Activated gamma-delta T cell treated with Interleukin-2 at 50 U/mL for 16 hours (primary cell): ENCODE results near the gene LAMC2.

Experiments used
- DNase-seq: peaks from one replicate; pipeline ENCODE4 v3.0.0-alpha.2; 2020

LAMC2 gene

DNA sequence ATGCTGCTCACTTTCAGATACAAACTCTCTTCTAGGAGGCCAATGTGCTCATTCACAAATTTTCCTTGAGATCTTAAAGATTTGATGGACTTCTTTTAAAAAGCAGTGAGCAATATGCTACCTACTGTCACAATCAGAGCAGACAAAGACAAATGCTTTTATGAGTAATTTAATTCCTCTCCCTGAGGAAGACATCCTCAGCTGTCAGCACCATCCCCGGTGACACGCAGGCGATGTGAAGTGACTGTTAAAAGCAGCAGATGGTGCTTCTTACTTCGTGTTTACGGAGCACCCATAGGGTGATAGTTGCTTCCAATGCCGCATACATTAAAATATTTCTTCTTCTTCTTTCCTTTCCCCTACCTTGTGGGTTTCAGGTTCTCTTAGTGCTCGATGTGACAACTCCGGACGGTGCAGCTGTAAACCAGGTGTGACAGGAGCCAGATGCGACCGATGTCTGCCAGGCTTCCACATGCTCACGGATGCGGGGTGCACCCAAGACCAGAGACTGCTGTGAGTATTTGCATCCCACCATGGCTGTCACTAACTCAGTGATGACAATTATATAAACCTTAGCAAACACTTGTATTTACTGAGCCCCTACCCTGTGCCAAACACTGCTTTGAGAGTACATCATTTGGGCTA, 29.1 kb downstream of the LAMC2 start:
- no peak for DNase-seq

DNA sequence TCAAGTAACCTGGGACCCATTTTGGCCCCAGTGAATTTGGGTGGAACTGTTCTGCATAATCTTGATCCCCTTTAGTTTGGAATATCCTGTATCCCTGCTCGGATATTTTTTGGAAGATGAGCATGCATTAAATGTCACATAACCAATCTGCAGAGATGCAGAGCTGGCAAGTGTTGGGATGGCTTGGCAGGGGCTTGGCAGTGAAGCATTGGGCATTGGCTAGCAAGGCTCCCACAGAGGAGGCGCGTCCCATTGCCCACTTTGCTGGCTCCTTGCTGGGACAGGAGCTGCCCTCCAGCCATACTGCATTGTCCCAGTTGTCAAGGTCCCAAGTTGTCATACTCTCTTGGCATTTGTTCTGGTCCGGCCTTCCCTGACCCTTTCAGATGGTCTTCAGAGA, 29.9 kb downstream of the LAMC2 start:
- no peak for DNase-seq

DNA sequence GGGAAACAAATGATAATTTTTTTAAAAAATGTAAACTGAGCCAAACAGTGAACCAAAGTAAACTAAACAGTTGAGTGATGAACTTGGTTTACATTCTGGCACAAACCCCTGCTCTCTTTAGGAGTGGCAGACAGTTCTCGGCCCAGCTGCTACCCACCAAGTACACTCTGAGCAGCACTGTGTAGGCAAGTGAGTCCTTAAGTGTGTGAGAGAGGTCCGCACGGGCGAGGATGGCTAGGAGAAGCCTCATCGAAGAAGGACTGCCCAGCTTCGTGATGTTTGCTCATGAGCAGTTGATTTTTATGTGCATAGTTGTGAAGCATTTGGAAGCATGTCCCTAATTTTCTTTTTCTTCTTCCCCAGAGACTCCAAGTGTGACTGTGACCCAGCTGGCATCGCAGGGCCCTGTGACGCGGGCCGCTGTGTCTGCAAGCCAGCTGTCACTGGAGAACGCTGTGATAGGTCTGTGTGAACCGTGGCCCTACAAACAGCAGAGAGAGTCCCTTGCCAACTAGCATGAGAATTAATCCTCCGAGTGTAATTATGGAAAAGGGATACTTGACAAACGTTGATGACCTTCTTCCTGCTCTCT, 32.1 kb downstream of the LAMC2 start:
- DNase-seq = no peak

DNA sequence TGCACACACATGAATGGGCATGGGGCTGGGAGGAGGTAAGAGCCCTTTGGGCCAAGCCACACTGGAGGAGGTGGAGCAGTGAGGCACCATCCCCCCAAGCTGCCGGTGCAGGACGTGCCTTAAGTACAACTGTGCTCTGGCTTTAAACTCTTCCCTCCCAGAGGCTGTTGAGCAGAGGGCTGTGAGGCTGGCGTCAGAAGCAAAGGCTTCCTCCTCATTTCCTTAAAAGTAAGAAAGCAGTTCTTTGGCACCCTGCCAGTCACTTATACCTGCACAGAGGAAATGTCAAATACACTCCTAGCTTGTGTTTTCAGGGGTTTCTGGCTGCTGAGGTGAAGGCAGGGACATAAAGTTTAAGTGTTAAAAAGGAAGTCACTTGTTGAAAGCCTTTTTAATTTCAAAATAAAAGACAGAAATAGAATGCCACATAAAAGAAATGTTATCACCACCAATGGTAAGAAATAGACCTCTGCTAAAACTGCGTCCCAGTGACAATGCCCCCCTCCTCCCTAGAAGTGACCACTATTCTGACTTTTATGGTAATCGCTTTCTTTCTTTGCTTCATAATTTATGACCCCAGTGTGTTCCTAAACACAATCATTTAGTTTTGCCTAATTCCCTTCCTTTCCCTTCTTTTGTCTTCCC, 33.0 kb downstream of the LAMC2 start:
- DNase-seq = peak; percentile 52

DNA sequence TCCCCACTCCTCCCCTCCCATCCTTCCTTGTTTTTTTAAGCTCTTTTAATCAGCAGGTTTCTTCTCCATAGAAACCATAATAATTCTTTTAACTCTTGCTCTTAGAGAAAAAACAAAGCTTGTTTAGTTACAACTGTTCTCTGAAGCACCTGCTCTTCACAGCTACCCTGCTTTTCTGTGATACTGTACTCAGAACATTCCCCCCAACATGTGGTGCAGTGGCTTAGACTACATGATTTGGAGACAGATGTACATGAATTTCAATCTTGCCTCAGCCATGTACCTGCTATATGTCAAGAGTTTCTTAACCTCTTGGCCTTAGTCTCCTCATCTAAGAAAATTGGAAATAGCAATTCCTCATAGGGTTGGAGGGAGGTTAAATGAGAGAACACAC, 33.5 kb downstream of the LAMC2 start:
- no peak for DNase-seq

DNA sequence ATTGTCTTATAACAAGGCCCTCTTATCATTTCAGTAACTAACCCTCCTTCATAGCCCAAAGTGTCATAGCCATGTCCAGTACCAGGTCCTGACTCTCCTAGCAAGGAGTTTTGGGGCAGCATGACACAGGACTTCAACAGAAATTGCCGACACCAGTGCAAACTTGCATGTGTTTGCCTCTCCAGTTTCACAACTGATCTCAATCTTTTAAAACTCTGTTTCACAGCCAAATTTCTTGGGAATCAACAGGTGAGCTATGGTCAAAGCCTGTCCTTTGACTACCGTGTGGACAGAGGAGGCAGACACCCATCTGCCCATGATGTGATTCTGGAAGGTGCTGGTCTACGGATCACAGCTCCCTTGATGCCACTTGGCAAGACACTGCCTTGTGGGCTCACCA, 36.8 kb downstream of the LAMC2 start:
- no peak for DNase-seq

DNA sequence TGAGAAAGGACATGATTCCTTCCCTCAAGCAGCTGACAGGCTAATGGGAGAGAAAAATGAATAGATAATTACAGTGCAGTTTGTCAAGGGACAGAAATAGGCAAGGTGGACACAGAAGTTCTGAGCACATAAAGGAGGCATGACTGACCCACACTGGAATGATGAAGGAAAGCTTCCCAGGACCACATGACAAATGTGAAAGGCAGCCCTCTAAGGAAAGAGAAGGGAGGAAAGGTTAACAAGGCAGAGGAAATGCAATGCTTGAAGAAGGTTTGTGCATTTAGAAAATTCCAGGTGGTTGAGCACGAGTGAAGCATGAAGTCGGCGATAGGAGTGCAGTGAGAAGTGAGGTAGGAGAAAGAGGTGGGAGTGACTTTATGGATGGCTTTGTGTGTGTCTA, 37.4 kb downstream of the LAMC2 start:
- no peak for DNase-seq

DNA sequence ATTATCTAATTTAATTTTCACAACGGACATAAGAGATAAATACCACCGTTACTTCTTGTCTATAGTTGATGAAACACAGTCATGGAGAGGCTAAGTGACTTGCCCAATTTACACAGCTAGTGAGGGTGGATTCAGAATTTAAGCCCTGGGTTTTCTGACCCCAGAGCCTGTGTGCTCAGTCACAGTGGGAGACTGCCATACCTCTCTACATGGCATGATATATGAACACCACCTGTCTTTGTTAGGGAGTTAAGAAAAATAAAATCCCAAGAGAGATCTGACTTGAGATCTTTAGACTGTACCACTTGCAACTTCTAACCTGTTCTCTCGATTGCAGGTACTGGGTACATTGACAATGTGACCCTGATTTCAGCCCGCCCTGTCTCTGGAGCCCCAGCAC, 40.3 kb downstream of the LAMC2 start:
- no peak for DNase-seq

DNA sequence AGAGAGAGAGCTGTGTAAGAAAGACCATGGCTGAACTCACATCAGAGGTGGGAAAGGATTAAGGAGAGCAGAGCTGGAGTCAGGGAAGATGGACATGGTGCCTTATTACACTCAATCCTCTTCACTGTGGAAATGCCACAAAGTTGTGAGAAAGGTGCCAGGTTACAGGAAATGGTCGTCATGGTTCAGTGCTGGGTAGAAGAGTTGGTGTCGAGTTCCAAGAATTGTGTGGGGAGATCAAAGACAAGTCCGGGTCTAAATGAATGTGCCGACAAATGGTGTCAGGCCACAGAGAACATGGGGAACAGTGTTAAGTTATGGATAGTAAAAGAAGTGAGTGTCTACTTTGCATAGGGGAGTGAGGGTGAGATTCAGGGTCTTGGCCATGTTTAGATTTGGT, 40.9 kb downstream of the LAMC2 start:
- DNase-seq = no peak

DNA sequence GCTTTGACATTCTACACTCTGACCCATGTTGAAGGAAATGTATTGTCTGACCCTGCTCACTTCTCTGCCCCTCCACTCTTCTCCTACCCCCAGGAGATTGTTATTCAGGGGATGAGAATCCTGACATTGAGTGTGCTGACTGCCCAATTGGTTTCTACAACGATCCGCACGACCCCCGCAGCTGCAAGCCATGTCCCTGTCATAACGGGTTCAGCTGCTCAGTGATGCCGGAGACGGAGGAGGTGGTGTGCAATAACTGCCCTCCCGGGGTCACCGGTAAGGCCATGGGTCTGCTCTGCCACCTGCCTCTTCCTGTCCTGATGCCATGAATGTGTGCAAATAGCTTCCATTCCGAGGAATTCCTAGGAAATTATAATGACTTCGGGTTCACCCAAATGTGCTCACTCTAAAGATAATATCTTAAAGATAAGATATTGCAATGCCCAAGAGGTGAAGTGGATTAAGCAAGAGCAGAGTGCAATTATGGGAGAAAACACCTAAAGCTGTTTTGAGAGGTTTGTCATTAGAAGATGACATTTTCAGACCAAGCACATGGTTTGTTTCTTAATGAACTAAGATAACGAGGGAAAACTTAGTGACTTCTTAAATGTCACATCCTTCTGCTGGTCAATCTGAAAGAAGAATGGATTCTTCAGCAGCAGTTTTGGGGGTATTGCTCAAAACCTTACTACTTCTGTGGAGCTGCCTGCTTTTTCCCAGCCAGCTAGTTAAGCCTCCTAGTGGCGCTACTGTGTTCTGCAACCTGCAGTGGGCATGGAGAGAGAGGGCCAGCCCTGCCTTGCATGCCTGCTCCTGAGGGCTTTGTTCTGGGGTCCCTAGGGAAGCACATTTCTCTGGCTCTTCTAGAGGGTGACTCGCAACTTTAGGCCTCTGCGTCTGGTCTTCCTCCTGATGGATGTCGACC, 41.6 kb downstream of the LAMC2 start:
- DNase-seq = peak; percentile 11

DNA sequence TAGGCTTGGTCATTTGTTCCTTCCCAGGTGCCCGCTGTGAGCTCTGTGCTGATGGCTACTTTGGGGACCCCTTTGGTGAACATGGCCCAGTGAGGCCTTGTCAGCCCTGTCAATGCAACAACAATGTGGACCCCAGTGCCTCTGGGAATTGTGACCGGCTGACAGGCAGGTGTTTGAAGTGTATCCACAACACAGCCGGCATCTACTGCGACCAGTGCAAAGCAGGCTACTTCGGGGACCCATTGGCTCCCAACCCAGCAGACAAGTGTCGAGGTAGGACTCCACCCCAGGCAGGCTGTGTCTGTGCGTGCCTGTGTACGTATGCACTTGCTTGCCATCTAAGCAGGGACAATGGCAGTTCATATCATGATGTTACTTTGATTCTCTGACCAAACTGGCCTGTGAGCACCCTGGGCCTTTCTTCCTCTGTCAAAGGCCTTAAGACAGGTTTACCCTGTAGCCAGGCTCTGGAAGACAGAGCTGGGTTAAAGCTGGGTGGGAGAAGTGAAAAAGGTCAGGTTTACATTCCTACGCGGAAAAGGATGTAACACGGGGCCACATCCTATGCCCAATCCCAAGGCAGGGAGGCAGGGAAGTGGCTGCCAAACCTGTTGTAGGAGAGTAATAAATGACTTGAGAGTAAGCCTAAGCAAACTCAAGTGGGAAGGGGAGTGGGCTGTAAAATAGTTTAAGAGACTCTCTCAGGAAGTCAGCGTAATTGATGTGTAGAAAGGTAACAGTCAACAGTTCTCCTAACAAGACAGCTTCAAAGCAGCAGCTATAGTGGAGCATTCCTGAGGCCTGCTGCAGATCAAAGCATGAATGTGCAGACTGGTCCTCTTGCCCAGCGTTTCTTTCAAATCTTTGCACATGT, 42.5 kb downstream of the LAMC2 start:
- no peak for DNase-seq

DNA sequence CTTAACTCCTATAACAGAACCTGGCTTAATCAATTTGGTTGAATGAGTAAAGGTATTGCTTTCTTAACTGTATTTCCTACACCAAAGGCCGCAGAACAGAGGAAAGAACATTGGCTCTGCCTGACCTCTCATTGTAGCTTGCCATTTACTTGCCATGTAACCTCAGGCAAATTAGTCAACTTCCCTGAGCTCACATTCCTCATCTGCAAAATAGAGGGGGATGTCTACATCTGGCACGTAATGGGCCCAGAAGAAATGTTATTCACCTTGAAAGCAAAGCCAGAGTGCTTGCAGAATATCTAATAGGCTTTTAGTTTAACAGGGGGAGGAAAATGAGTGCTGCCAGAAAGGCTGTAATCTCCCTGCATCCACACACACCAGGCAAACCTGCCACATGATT, 44.3 kb downstream of the LAMC2 start:
- DNase-seq = no peak

DNA sequence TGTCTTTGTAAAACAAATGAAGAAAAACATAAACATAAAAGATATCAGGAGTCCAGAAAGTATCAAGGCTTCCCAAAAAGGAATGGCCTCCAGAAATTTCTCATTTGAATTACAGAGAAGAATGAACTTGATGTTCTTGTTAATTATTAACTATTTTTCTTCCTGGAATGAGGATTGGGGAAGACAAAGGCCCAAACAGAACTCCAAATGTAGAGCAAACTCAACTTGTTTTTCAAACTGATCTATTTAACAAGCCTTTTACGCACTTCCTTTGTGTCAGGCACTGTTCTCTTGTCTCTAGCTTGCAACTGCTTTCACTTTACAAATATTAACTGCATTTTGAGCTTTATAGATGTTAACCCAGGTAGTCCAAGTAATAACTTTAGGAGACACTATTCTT, 45.5 kb downstream of the LAMC2 start:
- no peak for DNase-seq

DNA sequence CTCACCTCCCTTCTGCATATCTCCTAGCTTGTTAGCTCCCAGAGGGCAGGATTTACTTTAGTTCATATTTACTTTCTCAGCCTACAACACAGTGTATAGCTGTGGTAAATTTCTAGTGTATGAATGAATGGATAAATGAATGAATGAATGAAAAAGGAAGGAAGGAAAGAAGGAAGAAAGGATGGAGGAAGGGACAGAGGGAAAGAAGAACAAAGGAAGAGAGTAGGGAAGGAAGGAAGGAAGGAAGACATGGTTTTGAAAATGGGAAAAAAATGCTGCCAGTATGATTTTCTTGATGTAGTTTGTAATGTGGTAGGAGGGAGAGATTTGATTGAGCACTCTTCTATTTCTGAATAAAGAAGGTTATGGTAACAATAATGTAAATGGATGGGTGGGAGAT, 47.0 kb downstream of the LAMC2 start:
- DNase-seq = no peak

DNA sequence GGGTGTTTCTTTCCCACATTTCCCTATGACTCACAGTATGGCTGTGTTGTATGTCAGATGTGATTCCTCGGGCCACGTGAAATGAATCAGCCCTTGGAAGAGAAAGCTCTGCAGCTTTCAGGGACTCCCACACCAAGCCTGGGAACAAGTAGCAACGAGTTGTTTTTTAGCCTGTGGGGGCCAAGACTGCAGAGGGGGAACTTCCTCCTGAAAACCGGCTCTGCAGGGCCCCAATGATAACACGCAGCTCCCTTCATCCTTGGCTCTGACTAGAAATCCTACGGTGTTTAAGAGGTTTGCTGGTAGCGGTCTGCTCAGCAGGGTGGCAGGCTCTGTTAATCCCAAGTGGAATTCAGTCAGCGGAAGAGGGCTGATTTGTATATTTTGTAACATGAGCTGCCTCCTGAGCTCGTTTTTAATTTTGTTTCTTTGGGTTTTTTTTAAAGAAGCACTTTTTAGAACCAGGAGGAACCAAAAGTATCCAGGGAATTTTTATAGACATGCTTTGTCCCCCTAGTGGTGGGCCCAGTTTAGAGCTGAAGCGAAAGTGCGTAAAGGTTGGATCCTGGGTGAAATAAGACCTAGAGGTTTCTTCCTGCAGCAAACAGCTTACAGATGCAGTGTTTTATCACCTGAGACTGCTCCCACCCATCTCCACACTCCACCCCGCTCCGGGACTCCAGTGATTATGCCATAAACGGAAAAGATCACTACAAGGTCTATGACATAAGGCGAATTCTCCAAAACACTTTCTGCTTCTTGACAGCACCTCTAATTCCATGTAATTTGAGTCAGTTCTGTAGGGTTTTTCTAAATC, 48.8 kb downstream of the LAMC2 start:
- DNase-seq = no peak

DNA sequence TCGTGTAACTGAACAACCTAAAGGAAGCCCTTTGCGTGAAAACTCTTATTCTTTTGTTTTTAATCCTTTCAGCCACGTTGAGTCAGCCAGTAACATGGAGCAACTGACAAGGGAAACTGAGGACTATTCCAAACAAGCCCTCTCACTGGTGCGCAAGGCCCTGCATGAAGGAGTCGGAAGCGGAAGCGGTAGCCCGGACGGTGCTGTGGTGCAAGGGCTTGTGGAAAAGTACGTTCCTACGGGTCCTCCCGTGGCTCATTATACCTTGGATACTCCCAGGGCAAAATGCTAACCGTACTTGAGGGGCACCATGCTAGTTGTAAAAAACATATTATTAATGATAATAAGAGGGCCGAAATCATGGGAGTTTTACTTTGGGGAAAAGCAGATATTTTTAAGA, 49.4 kb downstream of the LAMC2 start:
- no peak for DNase-seq

DNA sequence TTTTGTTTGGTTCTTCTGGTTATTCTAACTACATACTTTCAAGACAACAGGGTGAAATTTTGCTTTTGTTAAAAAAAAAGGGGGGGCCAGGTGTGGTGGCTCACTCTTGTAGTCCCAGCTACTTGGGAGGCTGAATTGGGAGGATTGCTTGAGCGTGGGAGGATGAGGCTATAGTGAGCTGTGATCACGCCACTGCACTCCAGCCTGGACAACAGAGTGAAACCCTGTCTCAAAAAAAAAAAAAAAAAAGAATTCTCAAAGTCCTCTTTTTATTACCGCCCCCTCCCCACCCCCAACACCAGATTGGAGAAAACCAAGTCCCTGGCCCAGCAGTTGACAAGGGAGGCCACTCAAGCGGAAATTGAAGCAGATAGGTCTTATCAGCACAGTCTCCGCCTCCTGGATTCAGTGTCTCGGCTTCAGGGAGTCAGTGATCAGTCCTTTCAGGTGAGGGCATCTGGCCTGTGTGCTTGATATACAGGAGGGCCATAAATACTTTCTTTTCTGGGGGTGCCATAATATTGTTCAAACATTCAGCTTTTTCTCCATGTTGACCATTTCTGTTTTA, 50.2 kb downstream of the LAMC2 start:
- DNase-seq = no peak

DNA sequence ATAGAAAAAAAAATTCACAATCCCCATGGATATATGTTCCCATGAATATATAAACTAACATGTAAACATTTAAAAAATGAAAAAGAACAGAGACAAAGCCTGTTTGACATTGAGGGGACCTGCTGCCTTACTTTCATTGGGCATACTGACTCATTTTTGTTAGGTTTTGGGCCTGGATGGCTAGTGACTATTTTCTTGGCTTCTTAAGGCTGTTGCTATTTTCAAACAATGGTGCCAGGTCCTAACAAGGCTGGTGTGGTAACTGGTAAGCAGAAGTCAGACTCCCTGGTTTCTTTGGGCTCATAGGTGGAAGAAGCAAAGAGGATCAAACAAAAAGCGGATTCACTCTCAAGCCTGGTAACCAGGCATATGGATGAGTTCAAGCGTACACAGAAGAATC, 51.0 kb downstream of the LAMC2 start:
- no peak for DNase-seq

DNA sequence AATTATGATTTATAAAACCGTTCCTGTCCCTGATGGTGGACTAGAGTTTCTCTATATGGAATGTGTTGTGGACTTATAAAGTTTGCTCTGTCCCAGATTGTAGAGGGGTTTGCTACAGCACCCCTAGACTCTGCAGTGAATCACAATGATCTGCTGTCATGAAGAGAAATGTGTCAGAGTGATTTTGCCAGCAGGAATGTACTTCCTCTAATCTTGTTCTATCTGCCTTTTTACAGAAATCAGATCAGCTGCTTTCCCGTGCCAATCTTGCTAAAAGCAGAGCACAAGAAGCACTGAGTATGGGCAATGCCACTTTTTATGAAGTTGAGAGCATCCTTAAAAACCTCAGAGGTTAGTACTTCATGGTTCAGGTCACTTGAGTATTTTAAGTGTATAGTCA, 52.0 kb downstream of the LAMC2 start:
- no peak for DNase-seq

DNA sequence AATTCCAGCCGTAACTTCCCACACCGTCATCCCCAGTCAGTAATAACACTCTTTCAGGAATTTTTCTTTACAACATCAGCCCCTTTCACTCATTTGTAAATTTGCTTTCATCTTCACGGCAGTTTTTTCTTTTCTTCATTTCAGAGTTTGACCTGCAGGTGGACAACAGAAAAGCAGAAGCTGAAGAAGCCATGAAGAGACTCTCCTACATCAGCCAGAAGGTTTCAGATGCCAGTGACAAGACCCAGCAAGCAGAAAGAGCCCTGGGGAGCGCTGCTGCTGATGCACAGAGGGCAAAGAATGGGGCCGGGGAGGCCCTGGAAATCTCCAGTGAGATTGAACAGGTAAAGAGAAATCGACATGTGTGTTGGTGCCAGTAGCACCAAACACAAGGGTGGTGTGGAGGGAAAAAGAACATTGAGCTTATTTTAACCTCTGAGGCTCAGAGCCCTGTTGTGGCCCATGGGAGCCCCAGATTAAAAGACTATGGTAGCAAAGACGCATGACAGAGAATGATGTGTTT, 53.2 kb downstream of the LAMC2 start:
- no peak for DNase-seq
